IMR-90 (cell line): ENCODE data around the gene CCDC7. TPM values are rescaled to one million over a fixed set of nuclear protein-coding genes. Genes with fewer than 3 reads are reported as not detected.
A peak's percentile ranks its signal among the peaks of the same experiment; 100 is the strongest.

Experiments
- ATAC-seq: fragments of 200-7000 bp; cut with Tn5 transposase; 2 replicates; pipeline ENCODE4 v1.9.1; 2020; ENCODE audit warnings: low read depth, mild to moderate bottlenecking, moderate library complexity
- BruUV-seq: library from RNA; stranded (reverse); fragments of 400-500 nt; replicated peaks from 2 replicates; lab custom pipeline; 2021; lab: Mats Ljungman, UMichigan
- CTCF ChIA-PET: fragments of 300-600 bp; formaldehyde crosslinking; extraction: SDS; loops from one replicate; lab custom pipeline; 2021; ENCODE audit warnings: antibody characterized with exemption; lab: Yijun Ruan, JAX
- POLR2A ChIA-PET: fragments of 300-600 bp; sonication (Branson Sonifier 250); formaldehyde crosslinking; loops from one replicate; lab custom pipeline; 2022; ENCODE audit warnings: antibody characterized with exemption; ENCODE audit not compliant: unreplicated experiment; lab: Charles Lee
- DNase-seq: peaks from one replicate; pipeline ENCODE4 v3.0.0; 2013
- H2AFZ ChIP-seq: replicated peaks from 2 replicates; pipeline ENCODE3; 2013; ENCODE audit warnings: low read length, mild to moderate bottlenecking; ENCODE audit not compliant: poor library complexity
- H2AK5ac ChIP-seq: 2 replicates; pipeline ENCODE4 v1.6.1; 2013; ENCODE audit warnings: low read depth, low read length, inconsistent platforms
- H2AK9ac ChIP-seq: replicated peaks from 2 replicates; pipeline ENCODE3; 2013; ENCODE audit warnings: mild to moderate bottlenecking, low read depth, low read length, moderate library complexity; ENCODE audit not compliant: poor library complexity
- H2BK120ac ChIP-seq: 2 replicates; pipeline ENCODE4 v1.6.1; 2013; ENCODE audit warnings: low read depth, low read length, inconsistent platforms
- H2BK15ac ChIP-seq: 3 replicates; pipeline ENCODE4 v1.6.1; 2013; ENCODE audit warnings: low read depth, low read length, inconsistent platforms
- H2BK20ac ChIP-seq: 2 replicates; pipeline ENCODE4 v1.6.1; 2013; ENCODE audit warnings: low read depth, mild to moderate bottlenecking, inconsistent platforms, low read length, moderate library complexity
- H2BK5ac ChIP-seq: 2 replicates; pipeline ENCODE4 v1.6.1; 2013; ENCODE audit warnings: mild to moderate bottlenecking, low read depth, low read length, inconsistent platforms; ENCODE audit not compliant: poor library complexity, severe bottlenecking
- H3K14ac ChIP-seq: replicated peaks from 2 replicates; pipeline ENCODE4 v1.6.1; 2013; ENCODE audit warnings: low read depth, low read length, inconsistent platforms
- H3K18ac ChIP-seq: 2 replicates; pipeline ENCODE4 v1.6.1; 2013; ENCODE audit warnings: low read depth, low read length, control low read depth
- H3K23ac ChIP-seq: 2 replicates; pipeline ENCODE4 v1.6.1; 2013; ENCODE audit warnings: low read depth, low read length, inconsistent platforms
- H3K27ac ChIP-seq: 2 replicates; pipeline ENCODE4 v1.5.1; 2013; ENCODE audit warnings: mild to moderate bottlenecking, control low read depth, low read length; ENCODE audit not compliant: insufficient read depth
- H3K27me3 ChIP-seq: 2 replicates; pipeline ENCODE4 v1.6.1; 2013; ENCODE audit warnings: low read length; ENCODE audit not compliant: control insufficient read depth, insufficient read depth
- H3K36me3 ChIP-seq: 2 replicates; pipeline ENCODE4 v1.6.1; 2013; ENCODE audit warnings: low read length, mixed read lengths; ENCODE audit not compliant: control insufficient read depth, insufficient read depth
- H3K4ac ChIP-seq: 2 replicates; pipeline ENCODE4 v1.6.1; 2013; ENCODE audit warnings: low read depth, low read length, inconsistent platforms
- H3K4me1 ChIP-seq: 2 replicates; pipeline ENCODE4 v1.6.1; 2013; ENCODE audit warnings: low read length, mixed read lengths; ENCODE audit not compliant: control insufficient read depth, insufficient read depth
- H3K4me2 ChIP-seq: 2 replicates; pipeline ENCODE4 v1.6.1; 2013; ENCODE audit warnings: low read depth, mild to moderate bottlenecking, control low read depth, low read length, moderate library complexity
- H3K4me3 ChIP-seq: 2 replicates; pipeline ENCODE4 v1.5.1; 2013; ENCODE audit warnings: low read depth, mild to moderate bottlenecking, control low read depth, low read length, moderate library complexity; ENCODE audit not compliant: insufficient read depth
- H3K56ac ChIP-seq: 2 replicates; pipeline ENCODE4 v1.6.1; 2013; ENCODE audit warnings: low read length, inconsistent platforms; ENCODE audit not compliant: insufficient read depth; ENCODE audit errors: extremely low read depth
- H3K79me1 ChIP-seq, 2 experiments: 2 replicates each; pipeline ENCODE4 v1.6.1; 2013; ENCODE audit warnings: low read length in 2 of 2, inconsistent platforms in 1 of 2, low read depth in 1 of 2
- H3K9ac ChIP-seq: 2 replicates; pipeline ENCODE4 v1.6.1; 2013; ENCODE audit warnings: low read depth, low read length, control low read depth
- H3K9me1 ChIP-seq: 2 replicates; pipeline ENCODE4 v1.6.1; 2013; ENCODE audit warnings: low read length, inconsistent platforms; ENCODE audit not compliant: insufficient read depth
- H3K9me3 ChIP-seq: 2 replicates; pipeline ENCODE4 v1.6.1; 2013; ENCODE audit warnings: low read length; ENCODE audit not compliant: control insufficient read depth, insufficient read depth
- H4K20me1 ChIP-seq: 2 replicates; pipeline ENCODE4 v1.6.1; 2013; ENCODE audit warnings: low read length, inconsistent platforms; ENCODE audit not compliant: insufficient read depth
- H4K5ac ChIP-seq: 2 replicates; pipeline ENCODE4 v1.6.1; 2013; ENCODE audit warnings: mild to moderate bottlenecking, low read depth, low read length, control low read depth
- H4K8ac ChIP-seq, 2 experiments: 2 replicates each; pipeline ENCODE4 v1.6.1; 2013; ENCODE audit warnings: low read depth in 2 of 2, low read length in 2 of 2, control low read depth in 1 of 2, inconsistent platforms in 1 of 2
- H4K91ac ChIP-seq: 2 replicates; pipeline ENCODE4 v1.6.1; 2013; ENCODE audit warnings: low read depth, low read length, inconsistent platforms; ENCODE audit not compliant: insufficient read depth
- CEBPB ChIP-seq: IDR thresholded peaks from 2 replicates; pipeline ENCODE4 v1.6.1; 2012; ENCODE audit warnings: low read depth, low read length, improper control_type of control experiment
- MAFK ChIP-seq: IDR thresholded peaks from 2 replicates; pipeline ENCODE4 v1.6.1; 2012; ENCODE audit warnings: low read depth, low read length, improper control_type of control experiment
- dilution Hi-C: fragments of 300-500 bp; cut with HindIII; formaldehyde crosslinking; loops from one replicate; pipeline ENCODE4 v1.14.3; 2018; ENCODE audit warnings: low sequenced_read_pairs; ENCODE audit not compliant: unreplicated experiment
- in situ Hi-C: fragments of 300-500 bp; cut with MboI; formaldehyde crosslinking; loops from 3 replicates; pipeline ENCODE4 v1.14.3; 2019; ENCODE audit warnings: low sequenced_read_pairs, inconsistent platforms, mixed read lengths
- intact Hi-C: fragments of 100-400 bp; cut with micrococcal nuclease; formaldehyde crosslinking; loops from 2 replicates; pipeline ENCODE4 v1.10.0; 2022
- polyA plus RNA-seq, 3 experiments: library from polyadenylated mRNA; depleted of rRNA; stranded (reverse); fragments of >200 nt; gene quantifications; 2 replicates each; pipeline ENCODE4 v1.2.3, GENCODE V29; 2012; ENCODE audit warnings: low replicate concordance in 1 of 3
- total RNA-seq: library from RNA; depleted of rRNA; stranded (reverse); fragments of >200 nt; gene quantifications from 2 replicates; pipeline ENCODE4 v1.2.3, GENCODE V29; 2012

CCDC7 gene
- total and polyA plus RNA-seq, 2 of the 4 experiments (the other 2 are of a cell fraction): 0.74 to 4.3 TPM

DNA sequence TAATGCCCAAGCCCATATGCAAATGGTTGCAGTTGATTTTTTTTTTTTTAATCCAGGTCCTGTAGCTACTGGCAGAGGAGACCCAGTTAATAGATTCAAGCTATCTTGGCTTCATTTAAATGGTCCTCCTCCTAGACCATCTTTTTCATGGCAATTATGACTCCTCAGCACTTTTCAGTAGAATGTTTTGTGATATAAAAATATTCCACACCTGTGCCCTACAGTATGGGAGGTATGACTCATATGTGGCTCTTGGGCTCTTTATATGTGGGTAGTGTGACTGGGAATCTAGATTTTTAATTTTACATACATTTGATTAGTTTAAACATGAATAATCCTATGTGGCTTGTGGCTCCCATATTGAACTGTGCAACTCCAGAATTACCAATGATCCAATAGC is 432.0 kb downstream of the CCDC7 start:
- Histone ChIP-seq H3K23ac (no peak overlapping the region), H3K18ac (no peak overlapping the region), H3K4me1 (no peaks in the 10 kb centered on the region), H4K20me1 (no peaks in the 10 kb centered on the region), H3K9ac (no peak overlapping the region), H2BK5ac (no peak overlapping the region), H2AK5ac (no peak overlapping the region), H3K56ac (no peak overlapping the region), H3K79me1 (no peaks in the 10 kb centered on the region), H3K4me3 (no peak overlapping the region), H3K9me1 (no peaks in the 10 kb centered on the region), H2BK120ac (no peak overlapping the region), H3K4me2 (no peak overlapping the region), H2BK20ac (no peak overlapping the region), H3K36me3 (no peaks in the 10 kb centered on the region), H4K8ac (no peak overlapping the region), H2BK15ac (no peak overlapping the region), H4K91ac (no peak overlapping the region), H3K27me3 (no peaks in the 10 kb centered on the region), H3K9me3 (no peaks in the 10 kb centered on the region), H3K4ac (no peak overlapping the region), H3K14ac (no peak overlapping the region), H2AK9ac (no peak overlapping the region), H4K5ac (no peak overlapping the region), H3K27ac (no peak overlapping the region), H2AFZ (no peak overlapping the region)
- CTCF ChIA-PET: interaction anchor here (0.9 to 1.1 kb wide), 2 partner anchors 11 to 14 kb away, joined by 3 read pairs; no protein-coding TSS in a partner anchor
- in situ Hi-C loops (no loop called here), intact Hi-C loops (no loop called here), dilution Hi-C loops (no loop called here)
- no peak for DNase-seq
- TF ChIP-seq CEBPB (no peak), MAFK (peak; percentile 42; the same call in 1 of the 2 replicates)
- POLR2A ChIA-PET: no interaction called here
- ATAC-seq: no peak
- BruUV-seq: no TSS peak
